Astrocyte of the cerebellum (primary cell): ENCODE results near the gene IL9R.

Experiments
- DNase-seq: peaks from one replicate; pipeline ENCODE4 v3.0.0-alpha.2; 2011; ENCODE audit warnings: low read depth
- H3K4me3 ChIP-seq: 2 replicates; pipeline ENCODE4 v1.5.1; 2011; ENCODE audit warnings: mild to moderate bottlenecking, low read depth, low read length, moderate library complexity
- CTCF ChIP-seq: IDR thresholded peaks from 2 replicates; pipeline ENCODE4 v1.5.1; 2012; ENCODE audit warnings: low read length, low read depth, moderate library complexity, mild to moderate bottlenecking; ENCODE audit errors: missing control alignments
- in situ Hi-C: cut with HindIII; loops from 2 replicates; pipeline ENCODE4 v1.10.0; 2017; ENCODE audit warnings: low sequenced_read_pairs

The IL9R gene

GRCh38 chrX:155956649-155957048 lies 40.8 kb upstream of the IL9R start:
- TF ChIP-seq CTCF = no peak
- H3K4me3 ChIP-seq = no peak overlapping the region
- in situ Hi-C loops = no loop called here
- no peak for DNase-seq

- no peak for DNase-seq
- in situ Hi-C loops = no loop called here
- no peak overlapping the region for H3K4me3 ChIP-seq
- TF ChIP-seq CTCF = no peak
Observed at GRCh38 chrX:155957843-155958242, 39.7 kb upstream of the IL9R start.

GRCh38 chrX:155959018-155959587 lies 38.4 kb upstream of the IL9R start:
- no peak for DNase-seq
- in situ Hi-C loops = no loop called here
- TF ChIP-seq CTCF = no peak
- H3K4me3 ChIP-seq = no peak overlapping the region

GRCh38 chrX:155962906-155963305 lies 34.6 kb upstream of the IL9R start:
- no peak for TF ChIP-seq CTCF
- in situ Hi-C loops = no loop called here
- no peak for DNase-seq
- H3K4me3 ChIP-seq = no peak overlapping the region

- no peak for TF ChIP-seq CTCF
- H3K4me3 ChIP-seq = no peak overlapping the region
- DNase-seq = no peak
- in situ Hi-C loops = no loop called here
Observed at GRCh38 chrX:155966876-155967275, 30.6 kb upstream of the IL9R start.

GRCh38 chrX:155967653-155968325 lies 29.7 kb upstream of the IL9R start:
- DNase-seq = no peak
- TF ChIP-seq CTCF = no peak
- in situ Hi-C loops = no loop called here

More at GRCh38 chrX:155967653-155968325, 29.7 kb upstream of the IL9R start:
- H3K4me3 ChIP-seq = no peak overlapping the region
